C1 segment of cervical spinal cord (tissue), 14 donors: Measurements from ENCODE around the gene NFKBIA.
"Not testable (repeated sequence)": the region's sequence is repeated elsewhere in the genome, so short reads cannot be mapped to it uniquely, and the experiment has no call there.

Source experiments
- DNase-seq, 14 donors: peaks; one replicate each; lab custom pipeline; 2025; lab: John Stamatoyannopoulos, UW

Gene NFKBIA

DNA sequence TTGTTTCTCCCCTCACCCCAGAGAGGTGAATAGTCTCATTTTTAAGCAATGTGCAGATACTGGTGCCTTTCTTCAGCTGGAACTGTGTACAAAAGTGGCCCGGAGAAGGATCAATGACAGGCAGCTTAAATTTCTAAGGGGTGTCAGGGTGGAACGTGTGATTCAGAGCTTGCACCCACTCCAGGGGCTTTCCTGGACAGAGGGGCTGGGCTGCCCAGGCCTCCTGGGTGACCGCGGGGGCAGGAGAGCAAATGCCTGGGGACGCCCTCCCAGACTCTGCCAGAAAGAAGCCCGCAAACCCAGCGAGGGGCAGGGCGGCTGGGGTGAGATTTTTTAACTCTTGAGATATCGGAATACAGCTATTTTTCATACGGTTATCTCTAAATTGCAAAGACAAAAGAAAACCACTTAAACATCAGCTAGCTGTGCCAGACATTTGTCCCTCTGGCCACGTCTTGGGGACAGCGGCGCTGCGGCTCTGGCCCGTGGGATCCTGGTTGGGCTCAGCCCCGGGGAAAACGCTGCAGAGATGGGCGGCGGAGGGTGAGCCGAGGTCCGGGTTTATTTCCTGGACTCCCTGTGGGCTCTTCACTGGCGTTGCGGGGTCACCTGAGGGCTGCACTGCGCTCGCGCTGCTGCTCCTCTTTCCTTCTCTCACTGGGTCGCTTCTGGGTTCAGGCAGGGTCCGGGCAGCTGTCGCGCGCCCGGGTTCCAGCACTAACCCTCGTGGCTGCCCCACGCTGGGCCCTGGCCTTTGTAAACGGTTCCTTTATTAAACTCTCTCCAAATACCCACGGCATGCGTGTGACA, 35.8 kb downstream of the NFKBIA start:
- DNase-seq, result peak in 2 of 14 donors; percentile 6 to 60

- no peak for DNase-seq
These were observed 36.4 kb downstream of the NFKBIA start for GRCh38 chr14:35368139-35368460.

- DNase-seq, result no peak
These were observed 37.5 kb downstream of the NFKBIA start for GRCh38 chr14:35367056-35367372.

- DNase-seq, result no peak
These were observed 38.0 kb downstream of the NFKBIA start for GRCh38 chr14:35366521-35366976.

DNA sequence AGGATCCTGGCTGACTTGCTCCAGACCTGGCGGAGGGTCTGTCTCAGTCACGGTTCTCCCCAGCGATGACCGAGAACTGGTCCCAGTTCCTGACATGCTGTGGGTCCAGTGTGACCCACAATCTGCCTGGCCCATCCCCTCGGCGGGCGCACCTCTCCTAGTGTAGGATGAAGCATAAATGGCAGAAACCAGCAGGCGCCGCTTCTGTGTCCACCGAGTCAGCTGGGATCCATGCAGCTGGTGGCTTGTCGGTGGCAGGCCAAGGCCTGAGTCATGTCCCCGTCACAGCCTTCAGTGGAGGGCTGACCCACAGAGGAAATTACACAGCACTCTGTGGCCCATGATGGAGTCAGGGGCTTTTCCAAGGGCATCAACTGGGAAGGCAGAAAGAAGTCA, 38.5 kb downstream of the NFKBIA start:
- DNase-seq, result peak in 3 of 14 donors; percentile 31 to 76 (median 55)

DNA sequence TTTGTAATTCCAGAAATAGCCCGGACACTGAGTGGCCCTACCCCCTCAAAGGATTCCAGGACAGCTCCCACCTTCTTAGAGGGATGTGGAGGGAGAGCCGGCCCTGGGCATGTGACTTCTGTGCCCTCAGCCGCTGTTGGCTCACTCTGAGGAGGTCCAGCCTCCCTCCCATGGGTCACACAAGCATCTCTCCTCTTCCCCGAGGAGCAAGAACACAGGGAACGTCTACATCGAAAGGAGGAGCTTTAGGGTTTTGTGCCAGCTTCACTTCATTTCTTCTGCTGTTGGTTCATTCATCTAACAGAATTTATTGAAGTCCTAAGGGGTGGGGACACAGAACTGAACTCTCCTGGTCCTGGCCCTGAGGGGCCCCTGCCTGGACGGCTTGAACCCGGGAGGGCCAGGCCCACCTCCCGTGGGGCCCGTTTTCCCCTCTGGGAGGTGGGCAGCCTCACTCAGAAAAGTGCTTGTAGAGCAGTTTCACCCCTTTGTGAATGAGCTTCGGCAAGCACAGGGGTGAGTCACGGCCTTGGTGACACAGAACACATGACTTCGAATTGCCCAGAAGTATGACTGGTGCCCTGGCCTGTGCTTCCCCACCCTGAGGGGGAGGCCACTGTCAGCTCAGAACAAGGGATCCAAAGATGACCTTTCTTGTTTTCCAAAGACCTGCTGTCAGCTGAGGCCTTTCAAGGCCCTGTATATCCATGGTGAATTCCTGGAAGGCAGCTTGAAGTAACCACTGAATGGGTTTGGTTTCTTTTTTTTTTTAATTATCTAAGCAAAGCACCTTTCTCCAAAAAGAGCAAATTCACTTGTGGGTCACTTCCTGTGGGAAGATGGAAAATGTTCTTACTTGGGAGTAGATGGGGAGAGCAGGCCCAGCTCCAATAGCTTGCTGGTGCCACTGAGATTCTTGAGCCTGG, 39.2 kb downstream of the NFKBIA start:
- peak in 7 of 14 donors; percentile 25 to 88 (median 33) for DNase-seq

GRCh38 chr14:35362911-35363374, 41.6 kb downstream of the NFKBIA start:
- no peak for DNase-seq

- DNase-seq, result no peak
These were observed 42.1 kb downstream of the NFKBIA start for GRCh38 chr14:35362450-35362849.

- DNase-seq, result no peak
These were observed 43.4 kb downstream of the NFKBIA start for GRCh38 chr14:35361141-35361480.

GRCh38 chr14:35359655-35360054, 44.9 kb downstream of the NFKBIA start:
- not testable (repeated sequence) for DNase-seq

DNA sequence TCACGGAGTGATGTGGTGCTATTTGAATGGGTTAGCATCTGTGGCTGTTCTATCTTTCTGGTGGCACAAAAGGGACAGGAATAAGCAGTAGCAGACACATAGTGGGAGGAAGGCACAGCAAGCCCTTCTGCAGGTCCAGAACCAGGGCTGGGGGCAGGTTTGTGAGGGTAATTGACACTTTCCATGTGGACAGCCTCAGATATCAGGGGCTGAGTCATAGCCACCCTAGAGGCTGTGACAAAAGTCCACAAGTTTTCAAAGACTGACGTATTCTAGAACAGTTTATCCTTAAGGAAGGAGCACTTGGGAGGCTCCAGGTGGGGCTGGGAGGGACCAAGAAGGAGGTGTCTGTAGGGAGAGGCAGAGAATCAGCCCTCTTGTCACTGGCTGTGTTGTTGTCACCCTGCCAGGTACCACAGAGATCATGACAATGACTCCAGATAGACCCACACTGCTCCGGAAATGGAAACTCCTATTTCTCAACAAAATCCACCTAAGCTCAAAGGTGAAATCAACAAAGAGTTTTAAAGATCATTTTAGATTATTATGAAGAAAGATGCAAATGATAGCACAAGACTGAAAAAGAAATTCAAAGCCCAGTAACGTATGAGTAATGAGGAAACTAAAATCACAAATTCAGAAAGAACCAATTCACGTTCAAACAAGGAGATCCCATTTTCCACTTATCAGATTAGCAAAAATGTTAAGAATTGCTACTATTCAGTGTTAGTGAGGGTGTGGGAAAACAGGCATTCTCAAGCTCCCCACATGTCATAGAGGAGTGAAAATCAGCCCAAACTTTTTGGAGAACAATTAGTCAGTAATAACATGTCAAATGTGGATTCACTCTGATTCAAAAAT, 48.3 kb downstream of the NFKBIA start:
- DNase-seq, result no peak

DNA sequence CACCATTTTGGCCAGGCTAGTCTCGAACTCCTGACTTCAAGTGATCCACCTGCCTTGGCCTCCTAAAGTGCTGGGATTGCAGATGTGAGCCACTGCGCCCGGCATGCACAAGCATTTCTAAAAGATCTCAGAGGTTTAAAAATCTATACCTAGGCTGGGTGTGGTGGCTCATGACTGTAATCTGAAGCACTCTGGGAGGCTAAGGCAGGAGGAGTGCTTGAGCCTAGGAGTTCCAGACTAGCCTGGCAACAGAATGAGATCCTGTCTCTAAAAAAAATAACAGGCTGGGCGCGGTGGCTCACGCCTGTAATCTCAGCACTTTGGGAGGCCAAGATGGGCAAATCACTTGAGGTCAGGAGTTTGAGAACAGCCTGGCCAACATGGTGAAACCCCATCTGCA, 49.3 kb downstream of the NFKBIA start:
- not testable (repeated sequence) for DNase-seq

DNA sequence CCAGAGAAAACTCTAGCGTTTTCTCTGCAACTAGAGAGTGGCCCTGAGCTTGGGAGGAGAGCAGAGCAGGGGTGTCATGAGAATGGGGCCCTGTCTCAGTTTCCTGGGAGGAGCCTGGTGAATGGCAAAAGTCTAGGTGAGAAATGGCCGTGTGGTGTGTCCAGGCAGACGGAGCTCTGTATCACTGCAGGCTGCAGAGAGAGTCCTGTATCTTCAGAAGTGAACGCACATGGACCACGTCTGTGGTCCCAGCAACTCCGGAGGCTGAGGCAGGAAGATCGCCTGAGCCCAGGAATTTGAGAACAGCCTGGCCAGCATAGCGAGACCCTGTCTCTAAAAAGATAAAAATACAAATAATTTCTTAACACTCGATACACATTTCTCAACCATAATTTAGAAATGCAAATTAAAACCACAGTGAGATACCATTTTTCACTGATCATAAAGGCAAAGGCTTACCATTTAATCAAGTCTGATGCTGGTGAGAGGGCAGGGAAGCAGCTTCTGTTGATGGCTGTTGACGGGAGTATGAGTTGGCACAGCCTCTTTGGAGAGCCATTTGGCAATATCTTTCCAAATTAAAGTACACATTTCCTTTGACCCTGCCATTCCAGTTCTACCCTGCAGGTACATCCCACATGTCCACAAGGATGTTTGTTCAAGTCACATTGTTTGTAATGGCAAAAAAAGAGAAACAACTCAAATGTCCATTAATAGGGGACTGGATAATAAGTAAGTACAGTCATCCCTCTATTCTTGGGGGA, 51.0 kb downstream of the NFKBIA start:
- DNase-seq, result no peak

GRCh38 chr14:35352274-35353233, 52.0 kb downstream of the NFKBIA start:
- DNase-seq, result peak in 2 of 14 donors; percentile 23 to 25

DNA sequence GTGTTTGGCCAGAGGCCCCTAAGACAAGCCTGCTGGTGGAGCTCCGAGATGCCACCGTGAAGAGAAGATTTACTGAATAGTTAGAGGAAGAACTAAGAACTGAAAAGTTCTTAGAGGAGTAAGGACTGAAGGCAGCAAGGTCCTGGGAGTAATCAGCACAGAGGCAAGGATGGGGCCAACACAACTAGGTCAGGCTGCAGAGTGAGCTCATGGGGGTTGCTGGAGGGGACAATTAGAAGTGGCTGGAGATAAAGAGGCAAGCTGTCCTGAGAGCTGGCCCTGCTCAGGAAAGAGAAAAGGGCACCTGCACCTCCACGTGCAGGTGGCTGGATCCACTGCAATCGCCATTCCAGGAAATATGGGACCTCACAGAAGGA, 52.7 kb downstream of the NFKBIA start:
- DNase-seq, result no peak
